H9 (cell line): ENCODE measurements around the gene CD79B. TPM values are rescaled to one million over a fixed set of nuclear protein-coding genes. Genes with fewer than 3 reads are reported as not detected.
"Not testable (repeated sequence)": the region's sequence is repeated elsewhere in the genome, so short reads cannot be mapped to it uniquely, and the experiment has no call there.

Source experiments
- DNase-seq: peaks from one replicate; pipeline ENCODE4 v3.0.0-alpha.2; 2017
- H2AFZ ChIP-seq: one replicate; pipeline ENCODE4 v1.6.1; 2013; ENCODE audit warnings: mild to moderate bottlenecking, low read length, control low read depth, moderate library complexity
- H2AK5ac ChIP-seq: 2 replicates; pipeline ENCODE4 v1.6.1; 2013; ENCODE audit warnings: low read length, control low read depth, mixed read lengths; ENCODE audit not compliant: insufficient read length
- H2BK120ac ChIP-seq: one replicate; pipeline ENCODE4 v1.6.1; 2013; ENCODE audit warnings: low read depth, mild to moderate bottlenecking, low read length, control low read depth, inconsistent platforms; ENCODE audit not compliant: poor library complexity, severe bottlenecking
- H2BK12ac ChIP-seq: 2 replicates; pipeline ENCODE4 v1.6.1; 2013; ENCODE audit warnings: low read length, control low read depth, mixed read lengths, low read depth; ENCODE audit not compliant: insufficient read length
- H2BK15ac ChIP-seq: 2 replicates; pipeline ENCODE4 v1.6.1; 2013; ENCODE audit warnings: low read depth, low read length, control low read depth
- H2BK20ac ChIP-seq: one replicate; pipeline ENCODE4 v1.6.1; 2013; ENCODE audit warnings: low read depth, mild to moderate bottlenecking, low read length, control low read depth, inconsistent platforms; ENCODE audit not compliant: poor library complexity, severe bottlenecking
- H2BK5ac ChIP-seq: 2 replicates; pipeline ENCODE4 v1.6.1; 2013; ENCODE audit warnings: low read length, control low read depth, mixed read lengths; ENCODE audit not compliant: insufficient read length
- H3K14ac ChIP-seq: 2 replicates; pipeline ENCODE4 v1.6.1; 2013; ENCODE audit warnings: low read length, control low read depth; ENCODE audit not compliant: insufficient read depth
- H3K18ac ChIP-seq: 2 replicates; pipeline ENCODE4 v1.6.1; 2013; ENCODE audit warnings: low read depth, mild to moderate bottlenecking, mixed read lengths, low read length, control low read depth; ENCODE audit not compliant: insufficient read length
- H3K23ac ChIP-seq: 2 replicates; pipeline ENCODE4 v1.6.1; 2013; ENCODE audit warnings: low read length, control low read depth, mixed read lengths, low read depth; ENCODE audit not compliant: insufficient read length
- H3K23me2 ChIP-seq: 2 replicates; pipeline ENCODE4 v1.6.1; 2013; ENCODE audit warnings: low read depth, mild to moderate bottlenecking, mixed read lengths, low read length, control low read depth; ENCODE audit not compliant: insufficient read length, poor library complexity, severe bottlenecking
- H3K27ac ChIP-seq: 2 replicates; pipeline ENCODE4 v1.5.1; 2013; ENCODE audit warnings: low read length, control low read depth, mixed read lengths, low read depth; ENCODE audit not compliant: insufficient read length
- H3K27me3 ChIP-seq: 2 replicates; pipeline ENCODE4 v1.6.1; 2013; ENCODE audit warnings: low read length, control low read depth, inconsistent platforms; ENCODE audit not compliant: insufficient read depth
- H3K4ac ChIP-seq: 2 replicates; pipeline ENCODE4 v1.6.1; 2013; ENCODE audit warnings: low read depth, mild to moderate bottlenecking, control low read depth, inconsistent platforms, low read length, moderate library complexity
- H3K4me1 ChIP-seq: 2 replicates; pipeline ENCODE4 v1.6.1; 2013; ENCODE audit warnings: low read length, control low read depth, inconsistent platforms; ENCODE audit not compliant: insufficient read depth
- H3K4me2 ChIP-seq: 2 replicates; pipeline ENCODE4 v1.6.1; 2013; ENCODE audit warnings: low read length, control low read depth, mixed read lengths; ENCODE audit not compliant: insufficient read length, insufficient read depth
- H3K56ac ChIP-seq: 2 replicates; pipeline ENCODE4 v1.6.1; 2013; ENCODE audit warnings: low read depth, mild to moderate bottlenecking, mixed read lengths, low read length, control low read depth; ENCODE audit not compliant: insufficient read length
- H3K79me1 ChIP-seq: 2 replicates; pipeline ENCODE4 v1.6.1; 2013; ENCODE audit warnings: low read depth, mild to moderate bottlenecking, moderate library complexity, low read length, control low read depth, inconsistent platforms; ENCODE audit not compliant: insufficient read depth, poor library complexity, severe bottlenecking
- H3K79me2 ChIP-seq: 2 replicates; pipeline ENCODE4 v1.6.1; 2013; ENCODE audit warnings: low read length, control low read depth, inconsistent platforms; ENCODE audit not compliant: insufficient read depth
- H3K9ac ChIP-seq: 2 replicates; pipeline ENCODE4 v1.6.1; 2013; ENCODE audit warnings: low read length, control low read depth, mixed read lengths; ENCODE audit not compliant: insufficient read length; ENCODE audit errors: extremely low read depth
- H3K9me3 ChIP-seq: one replicate; pipeline ENCODE4 v1.6.1; 2013; ENCODE audit warnings: low read depth, low read length, inconsistent platforms; ENCODE audit not compliant: control insufficient read depth
- H3T11ph ChIP-seq: one replicate; pipeline ENCODE4 v1.6.1; 2013; ENCODE audit warnings: mild to moderate bottlenecking, low read length, control low read depth, inconsistent platforms
- H4K20me1 ChIP-seq: one replicate; pipeline ENCODE4 v1.6.1; 2013; ENCODE audit not compliant: control insufficient read depth, insufficient read length, insufficient read depth
- H4K5ac ChIP-seq: 2 replicates; pipeline ENCODE4 v1.6.1; 2013; ENCODE audit warnings: low read depth, mild to moderate bottlenecking, mixed read lengths, low read length, control low read depth; ENCODE audit not compliant: insufficient read length
- H4K8ac ChIP-seq: replicated peaks from 2 replicates; pipeline ENCODE4 v1.6.1; 2013; ENCODE audit warnings: low read length, control low read depth, mixed read lengths, low read depth; ENCODE audit not compliant: insufficient read length
- H4K91ac ChIP-seq: 2 replicates; pipeline ENCODE4 v1.6.1; 2013; ENCODE audit warnings: low read depth, mild to moderate bottlenecking, moderate library complexity, mixed read lengths, low read length, control low read depth; ENCODE audit not compliant: insufficient read length
- H3K27ac Mint-ChIP-seq, 3 experiments: 2 replicates in 2 of 3; 3 replicates in 1 of 3; pipeline ENCODE4 v1.8.0; 2020 to 2021; ENCODE audit warnings: mixed read lengths in 3 of 3, mild to moderate bottlenecking in 1 of 3, moderate library complexity in 1 of 3
- H3K27me3 Mint-ChIP-seq: 2 replicates; pipeline ENCODE4 v1.8.0; 2021; ENCODE audit warnings: low read depth, mild to moderate bottlenecking, moderate library complexity, mixed read lengths
- H3K36me3 Mint-ChIP-seq, 3 experiments: 2 replicates in 2 of 3; 3 replicates in 1 of 3; pipeline ENCODE4 v1.8.0; 2020 to 2021; ENCODE audit warnings: low read depth in 3 of 3, mixed read lengths in 3 of 3; ENCODE audit not compliant: insufficient read depth in 1 of 3
- H3K4me1 Mint-ChIP-seq, 2 experiments: 2 replicates each; pipeline ENCODE4 v1.8.0; 2020; ENCODE audit warnings: mixed read lengths in 2 of 2
- H3K4me3 Mint-ChIP-seq, 2 experiments: 2 replicates in 1 of 2; 3 replicates in 1 of 2; pipeline ENCODE4 v1.8.0; 2020 to 2021; ENCODE audit warnings: mild to moderate bottlenecking in 2 of 2, mixed read lengths in 2 of 2, moderate library complexity in 1 of 2
- H3K9me3 Mint-ChIP-seq, 2 experiments: 2 replicates in 1 of 2; 3 replicates in 1 of 2; pipeline ENCODE4 v1.8.0; 2020; ENCODE audit warnings: mild to moderate bottlenecking in 2 of 2, mixed read lengths in 2 of 2, moderate library complexity in 1 of 2
- WGBS: extraction: QIAGEN DNeasy Blood & Tissue Kit; methylation state at CpG from one replicate; pipeline ENCODE4 v1.1.7; 2013; ENCODE audit warnings: missing lambda C conversion rate, low lambda C conversion rate, mixed read lengths; ENCODE audit not compliant: insufficient read length; ENCODE audit errors: extremely low coverage; 5-methylcytosine and 5-hydroxymethylcytosine counted together
- total RNA-seq: library from RNA; stranded (reverse); gene quantifications from 2 replicates; pipeline ENCODE4 v1.2.1, GENCODE V29; 2021
- TF ChIP-seq, protein P1 (sequence below): fragments of 200-600 bp; sonication (generic); conservative IDR thresholded peaks from 3 replicates; pipeline ENCODE4 v1.8.0; 2021; ENCODE audit warnings: antibody characterized with exemption, mild to moderate bottlenecking

The CD79B gene
- total RNA-seq, 1 experiment from 2014 or later: 0.96 TPM

GRCh38 chr17:63907161-63907778 lies 24.9 kb downstream of the CD79B start:
- not testable (repeated sequence) for H3K27ac ChIP-seq, H3K4me3 Mint-ChIP-seq, H2AK5ac ChIP-seq, H2BK12ac ChIP-seq, H3K9me3 ChIP-seq, H2BK15ac ChIP-seq, H2AFZ ChIP-seq, H3K79me1 ChIP-seq, H3K9me3 Mint-ChIP-seq, H4K91ac ChIP-seq, H3K27ac Mint-ChIP-seq, H3K18ac ChIP-seq, H3K23me2 ChIP-seq, H3K4ac ChIP-seq, H3K79me2 ChIP-seq, H3K27me3 Mint-ChIP-seq, H4K8ac ChIP-seq, H3K4me2 ChIP-seq, H3K14ac ChIP-seq, H2BK120ac ChIP-seq, H2BK5ac ChIP-seq, H3T11ph ChIP-seq, H3K56ac ChIP-seq, H3K23ac ChIP-seq, H4K20me1 ChIP-seq, H3K27me3 ChIP-seq, H3K9ac ChIP-seq, H2BK20ac ChIP-seq, H3K4me1 ChIP-seq, H4K5ac ChIP-seq, H3K36me3 Mint-ChIP-seq
- H3K4me1 Mint-ChIP-seq: peaks cover 14 to 22% of the 10 kb centered on the region in 2 experiments
- peak; percentile 62 for DNase-seq
- TF ChIP-seq, protein P1, sequence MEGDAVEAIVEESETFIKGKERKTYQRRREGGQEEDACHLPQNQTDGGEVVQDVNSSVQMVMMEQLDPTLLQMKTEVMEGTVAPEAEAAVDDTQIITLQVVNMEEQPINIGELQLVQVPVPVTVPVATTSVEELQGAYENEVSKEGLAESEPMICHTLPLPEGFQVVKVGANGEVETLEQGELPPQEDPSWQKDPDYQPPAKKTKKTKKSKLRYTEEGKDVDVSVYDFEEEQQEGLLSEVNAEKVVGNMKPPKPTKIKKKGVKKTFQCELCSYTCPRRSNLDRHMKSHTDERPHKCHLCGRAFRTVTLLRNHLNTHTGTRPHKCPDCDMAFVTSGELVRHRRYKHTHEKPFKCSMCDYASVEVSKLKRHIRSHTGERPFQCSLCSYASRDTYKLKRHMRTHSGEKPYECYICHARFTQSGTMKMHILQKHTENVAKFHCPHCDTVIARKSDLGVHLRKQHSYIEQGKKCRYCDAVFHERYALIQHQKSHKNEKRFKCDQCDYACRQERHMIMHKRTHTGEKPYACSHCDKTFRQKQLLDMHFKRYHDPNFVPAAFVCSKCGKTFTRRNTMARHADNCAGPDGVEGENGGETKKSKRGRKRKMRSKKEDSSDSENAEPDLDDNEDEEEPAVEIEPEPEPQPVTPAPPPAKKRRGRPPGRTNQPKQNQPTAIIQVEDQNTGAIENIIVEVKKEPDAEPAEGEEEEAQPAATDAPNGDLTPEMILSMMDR: peak; percentile 63
- no CpG with 5 or more reads among the region's 12 CpGs for WGBS

DNA sequence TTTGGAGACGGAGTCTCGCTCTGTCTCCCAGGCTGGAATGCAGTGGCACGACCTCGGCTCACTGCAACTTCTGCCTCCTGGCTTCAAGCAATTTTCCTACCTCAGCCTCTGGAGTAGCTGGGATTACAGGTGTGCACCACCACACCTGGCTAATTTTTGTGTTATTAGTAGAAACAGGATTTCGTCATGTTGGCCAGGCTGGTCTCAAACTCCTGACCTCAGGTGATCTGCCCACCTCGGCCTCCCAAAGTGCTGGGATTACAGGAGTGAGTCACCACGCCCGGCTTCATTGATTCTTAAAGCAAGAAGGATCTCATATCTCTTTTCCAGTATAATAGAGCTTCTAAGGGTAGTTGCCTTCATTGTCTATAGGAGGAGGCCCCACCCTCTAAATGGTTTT lies 27.3 kb downstream of the CD79B start:
- H3K27ac Mint-ChIP-seq, H3K4me1 Mint-ChIP-seq, H3T11ph ChIP-seq, H3K56ac ChIP-seq, H4K8ac ChIP-seq, H3K4me3 Mint-ChIP-seq, H3K23ac ChIP-seq, H4K20me1 ChIP-seq, H2BK12ac ChIP-seq, H3K36me3 Mint-ChIP-seq, H3K9me3 Mint-ChIP-seq, H3K18ac ChIP-seq, H3K4me2 ChIP-seq, H2BK120ac ChIP-seq, H3K27ac ChIP-seq, H3K4me1 ChIP-seq, H3K4ac ChIP-seq, H2AFZ ChIP-seq, H3K79me2 ChIP-seq, H3K9ac ChIP-seq, H2BK15ac ChIP-seq, H3K14ac ChIP-seq, H2BK5ac ChIP-seq, H3K79me1 ChIP-seq, H2BK20ac ChIP-seq, H2AK5ac ChIP-seq, H4K91ac ChIP-seq, DNase-seq, H4K5ac ChIP-seq, H3K23me2 ChIP-seq, H3K9me3 ChIP-seq, H3K27me3 ChIP-seq: not testable (repeated sequence)
- WGBS: no CpG with 5 or more reads among the region's 8 CpGs
- H3K27me3 Mint-ChIP-seq: peaks cover 12% of the 10 kb centered on the region
